H1 (cell line): ENCODE data around the gene PPP1R3G. TPM values are rescaled to one million over a fixed set of nuclear protein-coding genes. Genes with fewer than 3 reads are reported as not detected.

Source experiments
- CTCF ChIA-PET: fragments of 300-600 bp; sonication (Branson Sonifier 250); formaldehyde crosslinking; loops from one replicate; lab custom pipeline; 2021; ENCODE audit not compliant: partially characterized antibody; lab: Charles Lee
- POLR2A ChIA-PET: fragments of 300-600 bp; sonication (Branson Sonifier 250); formaldehyde crosslinking; loops from one replicate; lab custom pipeline; 2021; ENCODE audit warnings: inconsistent platforms; ENCODE audit not compliant: partially characterized antibody; lab: Charles Lee
- DNase-seq, 2 experiments: peaks; one replicate each; pipeline versions ENCODE4 v3.0.0 to v3.0.0-alpha.2; 2010 to 2022; ENCODE audit warnings: low spot score in 2 of 2, low read depth in 1 of 2, mixed read lengths in 1 of 2
- FAIRE-seq: peaks from 2 replicates; lab custom pipeline; 2011; peaks lifted over from hg19 to GRCh38; lab: Jason Lieb, UNC
- H2AFZ ChIP-seq: 2 replicates; pipeline ENCODE4 v1.8.1; 2012; ENCODE audit warnings: low read length, inconsistent platforms
- H2AK5ac ChIP-seq: 2 replicates; pipeline ENCODE4 v1.6.1; 2013; ENCODE audit warnings: low read depth, low read length
- H2BK120ac ChIP-seq: replicated peaks from 2 replicates; pipeline ENCODE3; 2013; ENCODE audit warnings: low read depth, low read length, inconsistent platforms
- H2BK12ac ChIP-seq: 2 replicates; pipeline ENCODE4 v1.6.1; 2013; ENCODE audit warnings: low read depth, low read length
- H2BK15ac ChIP-seq: 2 replicates; pipeline ENCODE4 v1.6.1; 2013; ENCODE audit warnings: low read length
- H2BK20ac ChIP-seq: 2 replicates; pipeline ENCODE4 v1.6.1; 2013; ENCODE audit warnings: low read length
- H2BK5ac ChIP-seq: 2 replicates; pipeline ENCODE4 v1.6.1; 2013; ENCODE audit warnings: low read depth, low read length
- H3K14ac ChIP-seq: 2 replicates; pipeline ENCODE4 v1.6.1; 2013; ENCODE audit warnings: inconsistent platforms; ENCODE audit not compliant: insufficient read length
- H3K18ac ChIP-seq: 2 replicates; pipeline ENCODE4 v1.6.1; 2013; ENCODE audit warnings: low read length; ENCODE audit errors: extremely low read depth
- H3K23ac ChIP-seq: 2 replicates; pipeline ENCODE4 v1.6.1; 2013; ENCODE audit warnings: inconsistent platforms; ENCODE audit not compliant: insufficient read length
- H3K23me2 ChIP-seq: 2 replicates; pipeline ENCODE4 v1.6.1; 2013; ENCODE audit warnings: low read depth, low read length
- H3K27ac ChIP-seq: 2 replicates; pipeline ENCODE4 v1.6.1; 2011; ENCODE audit warnings: low read depth, low read length, inconsistent platforms
- H3K27me3 ChIP-seq, 4 experiments: replicated peaks in 1 of 4; 1 replicate in 1 of 4; 2 replicates in 3 of 4; pipeline versions ENCODE4 v1.6.1 to v1.8.1; 2011 to 2013; ENCODE audit warnings: low read length in 3 of 4, mild to moderate bottlenecking in 3 of 4, inconsistent platforms in 2 of 4, mixed read lengths in 2 of 4, moderate library complexity in 1 of 4; ENCODE audit not compliant: control insufficient read depth in 3 of 4, insufficient read depth in 3 of 4; ENCODE audit errors: extremely low read depth in 1 of 4
- H3K36me3 ChIP-seq, 4 experiments: 2 replicates each; pipeline versions ENCODE4 v1.6.1 to v1.8.1; 2011 to 2013; ENCODE audit warnings: mild to moderate bottlenecking in 4 of 4, low read length in 3 of 4, moderate library complexity in 2 of 4, control low read depth in 1 of 4, inconsistent platforms in 1 of 4; ENCODE audit not compliant: insufficient read depth in 4 of 4, control insufficient read depth in 2 of 4
- H3K4ac ChIP-seq: replicated peaks from 2 replicates; pipeline ENCODE3; 2013; ENCODE audit warnings: low read length, low read depth, mixed read lengths, inconsistent platforms; ENCODE audit not compliant: insufficient read length
- H3K4me1 ChIP-seq, 4 experiments: replicated peaks in 1 of 4; 1 replicate in 1 of 4; 2 replicates in 3 of 4; pipeline versions ENCODE4 v1.6.1 to v1.8.1; 2011 to 2013; ENCODE audit warnings: low read length in 3 of 4, inconsistent platforms in 2 of 4, mixed read lengths in 1 of 4; ENCODE audit not compliant: insufficient read depth in 4 of 4, control insufficient read depth in 3 of 4
- H3K4me2 ChIP-seq, 2 experiments: 2 replicates each; pipeline versions ENCODE4 v1.6.1 to v1.8.1; 2011 to 2013; ENCODE audit warnings: low read depth in 2 of 2, low read length in 2 of 2, control low read depth in 1 of 2, inconsistent platforms in 1 of 2, mild to moderate bottlenecking in 1 of 2; ENCODE audit not compliant: insufficient read depth in 1 of 2
- H3K4me3 ChIP-seq, 4 experiments: fragments of 200-600, 300-600 bp in 1 of 4; sonication (generic), shearing (Covaris generic), sonication (Bioruptor Twin) in 1 of 4; 2 replicates each; pipeline versions ENCODE4 v1.5.1 to v1.8.1; 2011 to 2016; ENCODE audit warnings: low read length in 4 of 4, low read depth in 3 of 4, control low read depth in 2 of 4, inconsistent platforms in 2 of 4, mild to moderate bottlenecking in 2 of 4, mixed read lengths in 1 of 4, moderate library complexity in 1 of 4; ENCODE audit not compliant: insufficient read depth in 2 of 4; ENCODE audit errors: extremely low read depth in 1 of 4
- H3K56ac ChIP-seq: replicated peaks from 2 replicates; pipeline ENCODE3; 2013; ENCODE audit warnings: low read depth, mild to moderate bottlenecking, mixed read lengths, low read length, inconsistent platforms; ENCODE audit not compliant: insufficient read length
- H3K79me1 ChIP-seq: 2 replicates; pipeline ENCODE4 v1.6.1; 2013; ENCODE audit warnings: low read depth, low read length, control low read depth
- H3K79me2 ChIP-seq, 2 experiments: 2 replicates each; pipeline versions ENCODE4 v1.6.1 to v1.8.1; 2012 to 2013; ENCODE audit warnings: low read length in 2 of 2, mild to moderate bottlenecking in 2 of 2, inconsistent platforms in 1 of 2; ENCODE audit not compliant: insufficient read depth in 2 of 2, control insufficient read depth in 1 of 2
- H3K9ac ChIP-seq, 4 experiments: replicated peaks in 1 of 4; 1 replicate in 1 of 4; 2 replicates in 3 of 4; pipeline versions ENCODE4 v1.6.1 to v1.8.1; 2011 to 2013; ENCODE audit warnings: low read depth in 3 of 4, low read length in 3 of 4, control low read depth in 2 of 4, mild to moderate bottlenecking in 2 of 4, moderate library complexity in 2 of 4, inconsistent platforms in 1 of 4; ENCODE audit errors: extremely low read depth in 1 of 4
- H3K9me3 ChIP-seq, 2 experiments: 2 replicates each; pipeline versions ENCODE4 v1.6.1 to v1.8.1; 2012 to 2013; ENCODE audit warnings: mild to moderate bottlenecking in 2 of 2, moderate library complexity in 2 of 2, control low read depth in 1 of 2, inconsistent platforms in 1 of 2, low read depth in 1 of 2, low read length in 1 of 2, mixed read lengths in 1 of 2; ENCODE audit not compliant: insufficient read depth in 2 of 2
- H4K20me1 ChIP-seq, 2 experiments: replicated peaks in 1 of 2; 2 replicates each; pipeline versions ENCODE3 to v1.8.1; 2011 to 2013; ENCODE audit warnings: inconsistent platforms in 2 of 2, low read length in 2 of 2, mild to moderate bottlenecking in 1 of 2; ENCODE audit not compliant: insufficient read depth in 2 of 2, control insufficient read depth in 1 of 2
- H4K5ac ChIP-seq: 2 replicates; pipeline ENCODE4 v1.6.1; 2013; ENCODE audit warnings: low read length, low read depth, mixed read lengths, inconsistent platforms; ENCODE audit not compliant: insufficient read length
- H4K8ac ChIP-seq: 2 replicates; pipeline ENCODE4 v1.8.0; 2013; ENCODE audit warnings: mild to moderate bottlenecking, moderate library complexity, low read length, inconsistent platforms; ENCODE audit not compliant: insufficient read depth; ENCODE audit errors: extremely low read depth
- H4K91ac ChIP-seq: replicated peaks from 2 replicates; pipeline ENCODE3; 2013; ENCODE audit warnings: low read length, mixed read lengths, inconsistent platforms; ENCODE audit not compliant: insufficient read length
- ATF3 ChIP-seq: IDR thresholded peaks from 2 replicates; pipeline ENCODE4 v1.6.1; 2011; ENCODE audit warnings: low read depth, mild to moderate bottlenecking, low read length; ENCODE audit not compliant: insufficient read depth
- BRCA1 ChIP-seq: IDR thresholded peaks from 2 replicates; pipeline ENCODE4 v1.6.1; 2012; ENCODE audit warnings: low read depth, low read length, improper control_type of control experiment
- CBX5 ChIP-seq: fragments of 300-800, 300-1000 bp; sonication (generic); IDR thresholded peaks from 2 replicates; pipeline ENCODE4 v1.7.1; 2016; ENCODE audit warnings: antibody characterized with exemption, low read length, low read depth
- CEBPB ChIP-seq: IDR thresholded peaks from 2 replicates; pipeline ENCODE4 v1.6.1; 2012; ENCODE audit warnings: low read depth, low read length
- KDM1A ChIP-seq: fragments of 200-600, 300-600 bp; sonication (generic); IDR thresholded peaks from 2 replicates; pipeline ENCODE4 v1.7.1; 2016; ENCODE audit warnings: mild to moderate bottlenecking, low read length, borderline replicate concordance
- MAFK ChIP-seq: IDR thresholded peaks from 2 replicates; pipeline ENCODE4 v1.6.1; 2012; ENCODE audit warnings: low read depth, mild to moderate bottlenecking, improper control_type of control experiment, low read length
- POLR2A ChIP-seq, 2 experiments: IDR thresholded peaks; 1 replicate in 1 of 2; 2 replicates in 1 of 2; pipeline ENCODE4 v1.6.1; 2011; ENCODE audit warnings: low read depth in 2 of 2, low read length in 2 of 2, mild to moderate bottlenecking in 2 of 2; ENCODE audit errors: control extremely low read depth in 1 of 2
- SAP30 ChIP-seq: fragments of 300-600 bp; sonication (generic); IDR thresholded peaks from 2 replicates; pipeline ENCODE4 v1.7.1; 2012; ENCODE audit warnings: low read length, moderate library complexity, mild to moderate bottlenecking, inconsistent platforms; ENCODE audit not compliant: insufficient read depth, insufficient replicate concordance
- SP1 ChIP-seq: IDR thresholded peaks from 2 replicates; pipeline ENCODE4 v1.6.1; 2011; ENCODE audit warnings: low read depth, low read length
- TAF7 ChIP-seq: optimal IDR thresholded peaks from 2 replicates; pipeline ENCODE3; 2011; ENCODE audit warnings: low read depth, mild to moderate bottlenecking, inconsistent platforms, low read length, moderate library complexity, borderline replicate concordance
- WGBS, 2 experiments: shearing (Covaris generic) in 1 of 2; methylation state at CpG; one replicate each; pipeline versions ENCODE4 v1.1.6 to v1.1.7; 2013 to 2015; ENCODE audit warnings: low lambda C conversion rate in 2 of 2, mixed read lengths in 2 of 2, inconsistent platforms in 1 of 2, low coverage in 1 of 2, missing lambda C conversion rate in 1 of 2; ENCODE audit not compliant: insufficient replicate concordance in 2 of 2, insufficient coverage in 1 of 2, insufficient read length in 1 of 2; ENCODE audit errors: extremely low coverage in 1 of 2, missing lambda C conversion rate in 1 of 2; 5-methylcytosine and 5-hydroxymethylcytosine counted together
- polyA plus RNA-seq, 7 experiments: library from polyadenylated mRNA; depleted of rRNA in 3 of 7; stranded (reverse) in 5 of 7; unstranded in 2 of 7; fragments of >200 nt in 5 of 7; fragments of 200-250 nt in 2 of 7; gene quantifications; 1 replicate in 5 of 7; 2 replicates in 1 of 7; 4 replicates in 1 of 7; pipeline versions ENCODE4 v1.2.1 to v1.2.3, GENCODE V29; 2011 to 2013; ENCODE audit warnings: missing spikeins in 2 of 7, mixed read lengths in 2 of 7
- total RNA-seq: library from RNA; stranded (reverse); fragmentation: NEBNext Ultra II Directional; extraction: Animal tissue kit (Norgen Biotek cat#: 25700); gene quantifications from 2 replicates; pipeline ENCODE4 v1.2.1, GENCODE V29; 2021

PPP1R3G gene
- total and polyA plus RNA-seq, 2 of the 8 experiments (the other 6 are each of a cell fraction or from before 2014, with no cell fraction given): 0.03 to 0.09 TPM

DNA sequence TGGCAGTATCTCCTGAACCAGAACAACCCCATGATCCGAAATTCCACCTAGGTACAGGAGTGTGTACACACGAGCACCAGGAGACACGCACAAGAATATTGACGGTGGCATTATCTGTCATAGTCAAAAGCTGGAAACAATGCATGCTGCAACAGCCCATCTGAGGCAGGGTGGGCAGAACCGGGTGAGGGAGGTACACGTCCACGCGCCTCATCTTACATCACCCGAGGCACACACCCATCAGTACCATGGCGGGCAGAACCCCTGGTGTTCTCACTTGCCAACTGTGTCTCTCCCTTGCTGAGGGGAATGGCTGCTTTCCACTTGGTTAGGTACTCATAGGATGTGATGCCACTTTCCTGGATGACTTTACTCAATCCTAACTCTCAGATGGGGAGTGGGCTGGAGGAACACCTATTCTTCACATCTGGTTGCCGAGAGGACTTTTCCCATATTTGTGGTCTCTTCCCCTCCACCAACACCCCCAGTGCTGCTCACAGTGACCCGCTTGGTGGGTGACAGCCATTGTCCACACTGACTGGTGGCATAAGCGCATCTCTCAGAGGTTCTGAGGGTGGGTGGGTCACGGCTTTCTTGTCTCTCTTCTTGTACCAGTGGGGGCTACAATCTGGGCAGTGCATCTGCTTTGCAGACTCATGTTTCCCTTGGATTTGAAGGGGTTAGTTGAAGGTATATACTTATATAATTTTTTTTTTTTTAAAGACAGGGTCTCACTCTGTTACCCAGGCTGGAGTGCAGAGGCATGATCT lies 13.5 kb downstream of the PPP1R3G start:
- Histone ChIP-seq H2BK15ac (no peak overlapping the region), H3K79me1 (no peaks in the 10 kb centered on the region), H4K91ac (no peak overlapping the region), H3K14ac (no peak overlapping the region), H3K4ac (peak overlapping the region; percentile 59), H3K9me3 (no peaks in the 10 kb centered on the region), H3K23me2 (no peaks in the 10 kb centered on the region), H3K56ac (no peak overlapping the region), H3K27me3 (no peaks in the 10 kb centered on the region; a peak in 1 of 7 replicates), H3K36me3 (no peaks in the 10 kb centered on the region), H2BK5ac (no peak overlapping the region), H2BK20ac (no peak overlapping the region), H3K18ac (no peak overlapping the region), H2AK5ac (no peak overlapping the region), H2BK120ac (no peak overlapping the region), H3K9ac (no peak overlapping the region), H3K23ac (no peak overlapping the region), H3K79me2 (no peaks in the 10 kb centered on the region), H3K4me2 (no peak overlapping the region)
- WGBS, 2 experiments: 91% methylated on average over 14 of the region's 14 CpGs; no CpG with 5 or more reads in 1 of the 2 experiments
- FAIRE-seq: no peak
- TF ChIP-seq ATF3 (no peak), KDM1A (no peak), SAP30 (no peak), MAFK (no peak), POLR2A (IDR thresholded peaks at IDR 0.05; ENCODE audit: control extremely low read depth in 1 of 2, low read depth in 2 of 2, low read length in 2 of 2) (no peak), TAF7 (no peak), BRCA1 (no peak), CBX5 (no peak), CEBPB (no peak), SP1 (no peak)
- TF ChIP-seq, all 59 proteins: peak for 0
- H3K4me3 ChIP-seq: no peak overlapping the region
- H2BK12ac ChIP-seq: no peak overlapping the region
- H4K5ac ChIP-seq: no peak overlapping the region
- CTCF ChIA-PET: interaction anchor here (0.6 to 1.0 kb wide), 3 partner anchors 10 to 79 kb away, joined by 3 read pairs; no protein-coding TSS in a partner anchor
- H4K8ac ChIP-seq: peak overlapping the region; percentile 57; the same call in 1 of the 2 replicates
- no peaks in the 10 kb centered on the region for H3K4me1 ChIP-seq
- H3K27ac ChIP-seq: no peak overlapping the region
- H4K20me1 ChIP-seq: peaks cover 0 to 4% of the 10 kb centered on the region in 2 experiments
- POLR2A ChIA-PET: no interaction called here
- H2AFZ ChIP-seq: no peak overlapping the region
- DNase-seq: no peak
